ENCODE results near the gene NUP210L.
A peak's percentile ranks its signal among the peaks of the same experiment; 100 is the strongest.

GRCh38 chr1:154154534-154155191, at the start of gene NUP210L:
- no peak for TF ChIP-seq FOS (IDR thresholded peaks at IDR 0.05; ENCODE audit: borderline replicate concordance, insufficient read depth, low read length)
- TF ChIP-seq MAX (IDR thresholded peaks at IDR 0.05; ENCODE audit: insufficient read depth, insufficient read length) = peak; percentile 12
- no peak for TF ChIP-seq CTCF (IDR thresholded peaks at IDR 0.05; ENCODE audit: extremely low read depth in 1 of 2, insufficient read depth in 1 of 2, low read depth in 1 of 2, low read length in 2 of 2)
- TF ChIP-seq EZH2 (IDR thresholded peaks at IDR 0.05; ENCODE audit: borderline replicate concordance, low read depth, low read length, severe bottlenecking) = no peak
- peak; percentile 21 for TF ChIP-seq POLR2A (IDR thresholded peaks at IDR 0.05; ENCODE audit: low read depth, low read length)
- TF ChIP-seq POLR2AphosphoS5 (IDR thresholded peaks at IDR 0.05; ENCODE audit: insufficient read depth, low read depth, low read length) = no peak
- TF ChIP-seq JUN (IDR thresholded peaks at IDR 0.05; ENCODE audit: borderline replicate concordance, insufficient read depth, insufficient read length, low read depth) = no peak
- TF ChIP-seq MYC (IDR thresholded peaks at IDR 0.05; ENCODE audit: low read depth, low read length) = no peak

Measured in endothelial cell of umbilical vein (primary cell).